H1 (cell line): ENCODE measurements around the gene CDT1.

Experiments
- CTCF ChIP-seq, 3 experiments: IDR thresholded peaks; 1 replicate in 2 of 3; 2 replicates in 1 of 3; pipeline versions ENCODE4 v1.5.1 to v1.6.1; 2011; ENCODE audit warnings: low read length in 3 of 3, mild to moderate bottlenecking in 3 of 3, inconsistent platforms in 2 of 3, low read depth in 1 of 3, moderate library complexity in 1 of 3; ENCODE audit not compliant: insufficient read depth in 1 of 3; ENCODE audit errors: control extremely low read depth in 1 of 3
- EZH2 ChIP-seq: fragments of 200-600 bp; sonication (generic); IDR thresholded peaks from 2 replicates; pipeline ENCODE4 v1.7.1; 2012; ENCODE audit warnings: low read depth, mild to moderate bottlenecking, moderate library complexity, low read length, inconsistent platforms; ENCODE audit not compliant: severe bottlenecking
- JUN ChIP-seq: IDR thresholded peaks from 2 replicates; pipeline ENCODE4 v1.6.1; 2011; ENCODE audit warnings: low read depth, mild to moderate bottlenecking, improper control_type of control experiment, low read length
- POLR2A ChIP-seq, 2 experiments: IDR thresholded peaks; 1 replicate in 1 of 2; 2 replicates in 1 of 2; pipeline ENCODE4 v1.6.1; 2011; ENCODE audit warnings: low read depth in 2 of 2, low read length in 2 of 2, mild to moderate bottlenecking in 2 of 2; ENCODE audit errors: control extremely low read depth in 1 of 2
- POLR2AphosphoS5 ChIP-seq: IDR thresholded peaks from 2 replicates; pipeline ENCODE4 v1.6.1; 2011; ENCODE audit warnings: low read depth, low read length
- RAD21 ChIP-seq, 2 experiments: IDR thresholded peaks in 1 of 2; conservative IDR thresholded peaks in 1 of 2; 2 replicates each; pipeline ENCODE4 v1.6.1; 2011; ENCODE audit warnings: low read depth in 2 of 2, low read length in 2 of 2, improper control_type of control experiment in 1 of 2, inconsistent platforms in 1 of 2, mild to moderate bottlenecking in 1 of 2, moderate library complexity in 1 of 2
- RFX5 ChIP-seq: IDR thresholded peaks from 2 replicates; pipeline ENCODE4 v1.6.1; 2011; ENCODE audit warnings: low read depth, low read length, improper control_type of control experiment, borderline replicate concordance
- TBP ChIP-seq: IDR thresholded peaks from 2 replicates; pipeline ENCODE4 v1.6.1; 2011; ENCODE audit warnings: low read depth, low read length, improper control_type of control experiment
- YY1 ChIP-seq: IDR thresholded peaks from 2 replicates; pipeline ENCODE4 v1.6.1; 2011; ENCODE audit warnings: low read depth, mild to moderate bottlenecking, low read length

GRCh38 chr16:88766975-88767374 lies 36.6 kb upstream of the CDT1 start:
- no peak for TF ChIP-seq CTCF (IDR thresholded peaks at IDR 0.05; ENCODE audit: control extremely low read depth in 1 of 3, insufficient read depth in 1 of 3, low read depth in 1 of 3, low read length in 3 of 3)
- no peak for TF ChIP-seq RAD21 (IDR thresholded peaks at IDR 0.05 in 1 of 2, conservative IDR thresholded peaks at IDR 0.05 in 1 of 2; ENCODE audit: low read depth in 2 of 2, low read length in 2 of 2)
- TF ChIP-seq JUN = no peak
- no peak for TF ChIP-seq EZH2
- no peak for TF ChIP-seq RFX5
- no peak for TF ChIP-seq YY1
- no peak for TF ChIP-seq POLR2A (IDR thresholded peaks at IDR 0.05; ENCODE audit: control extremely low read depth in 1 of 2, low read depth in 2 of 2, low read length in 2 of 2)
- TF ChIP-seq TBP = no peak
- TF ChIP-seq POLR2AphosphoS5 = no peak
